SK-N-SH treated with all-trans-retinoic acid at 6 μM for 48 hours (cell line): ENCODE data around the gene CACNA1D.

ENCODE experiments used
- ARNTL ChIP-seq: fragments of 450-650 bp; formaldehyde crosslinking; IDR thresholded peaks from 2 replicates; pipeline ENCODE4 v1.5.0; 2020; ENCODE audit warnings: low read depth, mild to moderate bottlenecking, moderate library complexity, borderline replicate concordance
- CREB5 ChIP-seq: fragments of 250-450 bp; sonication (Bioruptor Pico); IDR thresholded peaks from 2 replicates; pipeline ENCODE4 v1.5.1; 2020; ENCODE audit warnings: low read depth, mild to moderate bottlenecking, moderate library complexity
- OSR1 ChIP-seq: fragments of 250-450 bp; sonication (Bioruptor Pico); IDR thresholded peaks from 2 replicates; pipeline ENCODE4 v1.8.0; 2022; ENCODE audit warnings: moderate library complexity, mild to moderate bottlenecking, inconsistent platforms
- RARB ChIP-seq: fragments of 250-450 bp; sonication (Bioruptor Pico); IDR thresholded peaks from 2 replicates; pipeline ENCODE4 v1.8.0; 2021; ENCODE audit warnings: mild to moderate bottlenecking, moderate library complexity
- TSHZ2 ChIP-seq: fragments of 250-450 bp; sonication (Bioruptor Pico); IDR thresholded peaks from 2 replicates; pipeline ENCODE4 v1.5.0; 2020; ENCODE audit warnings: mild to moderate bottlenecking, moderate library complexity
- ZFP30 ChIP-seq: fragments of 450-650 bp; formaldehyde crosslinking; IDR thresholded peaks from 2 replicates; pipeline ENCODE4 v1.5.0; 2022; ENCODE audit warnings: mild to moderate bottlenecking, moderate library complexity
- ZNF565 ChIP-seq: fragments of 450-650 bp; formaldehyde crosslinking; conservative IDR thresholded peaks from 2 replicates; pipeline ENCODE4 v1.5.0; 2020; ENCODE audit warnings: low read depth, mild to moderate bottlenecking, moderate library complexity
- ZNF70 ChIP-seq: fragments of 450-650 bp; formaldehyde crosslinking; IDR thresholded peaks from 2 replicates; pipeline ENCODE4 v1.5.0; 2020; ENCODE audit warnings: mild to moderate bottlenecking, moderate library complexity

GRCh38 chr3:53758846-53759245 lies 264.4 kb downstream of the CACNA1D start:
- TF ChIP-seq CREB5 (CRISPR knock-in tag) (no peak), ZNF565 (no peak), ZFP30 (CRISPR knock-in tag) (no peak), ZNF70 (no peak), RARB (no peak), ARNTL (CRISPR knock-in tag) (no peak), TSHZ2 (CRISPR knock-in tag) (no peak), OSR1 (no peak)
